HCT116 (cell line): ENCODE measurements around the gene DOCK4.

Source experiments
- CTCF ChIP-seq, 3 experiments: fragments of 200-600 bp in 1 of 3; sonication (generic) in 1 of 3; IDR thresholded peaks in 2 of 3; conservative IDR thresholded peaks in 1 of 3; 2 replicates each; pipeline ENCODE4 v1.5.1; 2012 to 2017; ENCODE audit warnings: low read depth in 2 of 3, low read length in 2 of 3, antibody characterized with exemption in 1 of 3, borderline replicate concordance in 1 of 3, control low read depth in 1 of 3, mild to moderate bottlenecking in 1 of 3, mixed read lengths in 1 of 3, mixed run types in 1 of 3, moderate library complexity in 1 of 3; ENCODE audit not compliant: insufficient read depth in 1 of 3
- EZH2 ChIP-seq: fragments of 200-600 bp; sonication (generic); IDR thresholded peaks from 2 replicates; pipeline ENCODE4 v1.6.1; 2017; ENCODE audit warnings: antibody characterized with exemption, mixed run types
- POLR2A ChIP-seq: IDR thresholded peaks from 2 replicates; pipeline ENCODE4 v1.7.0; 2011; ENCODE audit warnings: borderline replicate concordance; ENCODE audit not compliant: insufficient read depth, insufficient read length; ENCODE audit errors: extremely low read depth
- POLR2AphosphoS5 ChIP-seq: IDR thresholded peaks from 2 replicates; pipeline ENCODE4 v1.6.1; 2011; ENCODE audit warnings: mild to moderate bottlenecking, low read depth, low read length, moderate library complexity
- TF ChIP-seq, protein P1 (sequence below): IDR thresholded peaks from 2 replicates; pipeline ENCODE4 v1.6.1; 2011; ENCODE audit warnings: mild to moderate bottlenecking, low read length, moderate library complexity; ENCODE audit not compliant: insufficient replicate concordance; ENCODE audit errors: extremely low read depth

DNA sequence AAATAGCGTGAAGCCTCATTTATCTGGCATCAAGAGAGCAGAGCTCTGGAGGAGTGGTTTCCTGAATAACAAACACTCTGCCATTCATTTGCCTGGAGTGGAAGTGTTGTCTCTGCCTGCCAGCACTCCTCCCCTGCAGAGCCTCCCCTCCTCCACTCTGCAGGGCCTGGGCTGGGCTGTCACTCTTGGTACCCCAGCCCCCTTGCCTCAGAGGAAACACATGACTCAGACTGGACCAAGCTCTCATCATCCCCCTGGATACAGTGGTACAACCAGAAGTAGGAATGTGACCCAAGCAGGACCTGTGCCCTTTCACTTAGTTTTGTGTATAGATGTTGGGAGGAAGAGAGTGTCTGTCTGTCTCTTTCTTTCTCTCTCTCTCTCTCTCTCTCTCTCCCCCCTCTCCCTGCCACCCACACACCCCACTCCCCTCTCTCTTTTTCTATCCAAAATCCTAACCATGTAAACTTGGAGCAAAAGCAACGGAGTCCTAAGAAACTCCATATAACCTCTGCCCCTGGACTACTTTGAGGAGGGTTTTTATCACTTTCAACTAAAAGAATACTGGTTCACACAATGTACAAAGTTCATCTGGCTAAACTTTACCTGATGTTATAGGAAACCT lies 43.9 kb downstream of the DOCK4 start:
- TF ChIP-seq EZH2 (no peak), CTCF (IDR thresholded peaks at IDR 0.05 in 2 of 3, conservative IDR thresholded peaks at IDR 0.05 in 1 of 3; ENCODE audit: borderline replicate concordance in 1 of 3, insufficient read depth in 1 of 3, low read depth in 2 of 3, low read length in 2 of 3) (no peak), POLR2AphosphoS5 (no peak), POLR2A (no peak)
- TF ChIP-seq, protein P1, sequence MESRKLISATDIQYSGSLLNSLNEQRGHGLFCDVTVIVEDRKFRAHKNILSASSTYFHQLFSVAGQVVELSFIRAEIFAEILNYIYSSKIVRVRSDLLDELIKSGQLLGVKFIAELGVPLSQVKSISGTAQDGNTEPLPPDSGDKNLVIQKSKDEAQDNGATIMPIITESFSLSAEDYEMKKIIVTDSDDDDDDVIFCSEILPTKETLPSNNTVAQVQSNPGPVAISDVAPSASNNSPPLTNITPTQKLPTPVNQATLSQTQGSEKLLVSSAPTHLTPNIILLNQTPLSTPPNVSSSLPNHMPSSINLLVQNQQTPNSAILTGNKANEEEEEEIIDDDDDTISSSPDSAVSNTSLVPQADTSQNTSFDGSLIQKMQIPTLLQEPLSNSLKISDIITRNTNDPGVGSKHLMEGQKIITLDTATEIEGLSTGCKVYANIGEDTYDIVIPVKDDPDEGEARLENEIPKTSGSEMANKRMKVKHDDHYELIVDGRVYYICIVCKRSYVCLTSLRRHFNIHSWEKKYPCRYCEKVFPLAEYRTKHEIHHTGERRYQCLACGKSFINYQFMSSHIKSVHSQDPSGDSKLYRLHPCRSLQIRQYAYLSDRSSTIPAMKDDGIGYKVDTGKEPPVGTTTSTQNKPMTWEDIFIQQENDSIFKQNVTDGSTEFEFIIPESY: no peak
